Measurements from ENCODE around the gene PCSK1. TPM values are rescaled to one million over a fixed set of nuclear protein-coding genes. Genes with fewer than 3 reads are reported as not detected.

PCSK1 gene
- total and polyA plus RNA-seq, 2 of the 8 experiments (the other 6 are each of a cell fraction or from before 2014, with no cell fraction given): 1.3 to 3.2 TPM

DNA sequence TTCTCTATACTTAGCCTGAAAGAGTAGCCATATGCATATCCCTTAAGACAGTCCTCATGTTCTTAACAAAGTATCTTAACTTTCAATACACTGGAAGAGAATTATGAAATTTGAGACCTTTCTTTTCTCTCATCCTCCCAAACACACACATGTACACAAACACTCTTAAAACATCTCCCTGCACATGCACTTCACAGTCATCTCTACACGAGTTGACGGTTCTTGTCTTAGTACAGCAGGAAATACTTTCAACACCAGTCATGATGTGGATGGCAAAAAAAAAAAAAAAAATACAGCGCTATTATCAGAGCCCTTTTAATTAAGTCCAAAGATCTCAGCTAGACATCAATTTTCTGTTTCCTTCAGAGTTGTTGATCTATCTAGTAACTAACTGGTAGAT, 43.6 kb upstream of the PCSK1 start:
- Histone ChIP-seq H4K20me1 (replicated peaks in 1 of 2; ENCODE audit: control insufficient read depth in 1 of 2, insufficient read depth in 2 of 2, low read length in 2 of 2) (no peaks in the 10 kb centered on the region), H4K91ac (replicated peaks; ENCODE audit: insufficient read length, low read length) (no peak overlapping the region), H3K23ac (ENCODE audit: insufficient read length) (no peak overlapping the region), H2BK5ac (ENCODE audit: low read depth, low read length) (no peak overlapping the region), H4K5ac (ENCODE audit: insufficient read length, low read depth, low read length) (no peak overlapping the region), H3K4ac (replicated peaks; ENCODE audit: insufficient read length, low read depth, low read length) (no peak overlapping the region), H4K8ac (ENCODE audit: extremely low read depth, insufficient read depth, low read length) (no peak overlapping the region), H2AFZ (ENCODE audit: low read length) (no peak overlapping the region), H2BK12ac (ENCODE audit: low read depth, low read length) (no peak overlapping the region), H3K36me3 (ENCODE audit: control insufficient read depth in 2 of 4, insufficient read depth in 4 of 4, low read length in 3 of 4) (no peaks in the 10 kb centered on the region), H2AK5ac (ENCODE audit: low read depth, low read length) (no peak overlapping the region), H3K4me1 (replicated peaks in 1 of 4; ENCODE audit: control insufficient read depth in 3 of 4, insufficient read depth in 4 of 4, low read length in 3 of 4) (no peaks in the 10 kb centered on the region), H3K79me1 (ENCODE audit: low read depth, low read length) (no peaks in the 10 kb centered on the region), H3K18ac (ENCODE audit: extremely low read depth, low read length) (no peak overlapping the region), H3K9ac (replicated peaks in 1 of 4; ENCODE audit: extremely low read depth in 1 of 4, low read depth in 3 of 4, low read length in 3 of 4) (no peak overlapping the region), H2BK120ac (replicated peaks; ENCODE audit: low read depth, low read length) (no peak overlapping the region), H3K79me2 (ENCODE audit: control insufficient read depth in 1 of 2, insufficient read depth in 2 of 2, low read length in 2 of 2) (no peaks in the 10 kb centered on the region), H3K56ac (replicated peaks; ENCODE audit: insufficient read length, low read depth, low read length) (no peak overlapping the region), H2BK20ac (ENCODE audit: low read length) (no peak overlapping the region), H3K14ac (ENCODE audit: insufficient read length) (no peak overlapping the region), H2BK15ac (ENCODE audit: low read length) (no peak overlapping the region), H3K27ac (ENCODE audit: low read depth, low read length) (no peak overlapping the region), H3K23me2 (ENCODE audit: low read depth, low read length) (no peaks in the 10 kb centered on the region; the same call in 1 of the 2 replicates), H3K27me3 (replicated peaks in 1 of 4; ENCODE audit: control insufficient read depth in 3 of 4, extremely low read depth in 1 of 4, insufficient read depth in 3 of 4, low read length in 3 of 4) (no peaks in the 10 kb centered on the region), H3K9me3 (ENCODE audit: insufficient read depth in 2 of 2, low read depth in 1 of 2, low read length in 1 of 2) (no peaks in the 10 kb centered on the region), H3K4me3 (ENCODE audit: extremely low read depth in 1 of 4, insufficient read depth in 2 of 4, low read depth in 3 of 4, low read length in 4 of 4) (no peak overlapping the region), H3K4me2 (ENCODE audit: insufficient read depth in 1 of 2, low read depth in 2 of 2, low read length in 2 of 2) (no peak overlapping the region)
- FAIRE-seq (no peak), DNase-seq (ENCODE audit: low read depth in 1 of 2, low spot score in 2 of 2) (no peak)
- ChIA-PET POLR2A (ENCODE audit: partially characterized antibody) (no interaction called here), CTCF (ENCODE audit: partially characterized antibody) (interaction anchor here (1.1 to 1.5 kb wide), 2 partner anchors 7 to 119 kb away, joined by 3 to 5 read pairs; no protein-coding TSS in a partner anchor)
- 84% methylated on average over 3 of the region's 3 CpGs; no CpG with 5 or more reads in 1 of the 2 experiments for WGBS, 2 experiments (ENCODE audit: extremely low coverage in 1 of 2, insufficient coverage in 1 of 2, insufficient read length in 1 of 2, insufficient replicate concordance in 2 of 2, low coverage in 1 of 2, low lambda C conversion rate in 2 of 2, missing lambda C conversion rate in 1 of 2)
- TF ChIP-seq GABPA (IDR thresholded peaks at IDR 0.05; ENCODE audit: borderline replicate concordance, insufficient read depth, low read length): no peak
- TF ChIP-seq JUND (IDR thresholded peaks at IDR 0.05; ENCODE audit: low read length): no peak
- TF ChIP-seq HDAC2 (IDR thresholded peaks at IDR 0.05; ENCODE audit: borderline replicate concordance in 1 of 2, low read depth in 2 of 2, low read length in 2 of 2): no peak
- no peak for TF ChIP-seq RNF2 (IDR thresholded peaks at IDR 0.05; ENCODE audit: borderline replicate concordance, low read depth, low read length, missing control alignments, poor library complexity, severe bottlenecking)
- TF ChIP-seq EZH2 (IDR thresholded peaks at IDR 0.05; ENCODE audit: low read depth, low read length, severe bottlenecking): no peak
- no peak for TF ChIP-seq POU5F1 (IDR thresholded peaks at IDR 0.05; ENCODE audit: low read depth, low read length)
- no peak for TF ChIP-seq MAX (IDR thresholded peaks at IDR 0.05)
- no peak for TF ChIP-seq SP4 (IDR thresholded peaks at IDR 0.05; ENCODE audit: low read length)

Measured in H1 (cell line).